ENCODE measurements around the gene TMEM164.

The TMEM164 gene

GRCh38 chrX:110004731-110005369, 1.9 kb downstream of the TMEM164 start:
- DNase-seq (ENCODE audit: insufficient read length, low spot score) = no peak
- FAIRE-seq = no peak
- TF ChIP-seq CTCF (IDR thresholded peaks at IDR 0.05; ENCODE audit: insufficient read depth, missing control alignments) = no peak

- DNase-seq (ENCODE audit: insufficient read length, low spot score) = no peak
- TF ChIP-seq CTCF (IDR thresholded peaks at IDR 0.05; ENCODE audit: insufficient read depth, missing control alignments) = no peak
- FAIRE-seq = no peak
These were observed 3.2 kb downstream of the TMEM164 start for GRCh38 chrX:110006161-110006560.

GRCh38 chrX:110006821-110007375, 4.0 kb downstream of the TMEM164 start:
- DNase-seq (ENCODE audit: insufficient read length, low spot score) (no peak), FAIRE-seq (no peak)
- no peak for TF ChIP-seq CTCF (IDR thresholded peaks at IDR 0.05; ENCODE audit: insufficient read depth, missing control alignments)

- no peak for TF ChIP-seq CTCF (IDR thresholded peaks at IDR 0.05; ENCODE audit: insufficient read depth, missing control alignments)
- DNase-seq (ENCODE audit: insufficient read length, low spot score) = no peak
- peak; percentile 38 for FAIRE-seq
These were observed 5.2 kb downstream of the TMEM164 start for GRCh38 chrX:110008011-110008635.

- FAIRE-seq (no peak), DNase-seq (ENCODE audit: insufficient read length, low spot score) (no peak)
- TF ChIP-seq CTCF (IDR thresholded peaks at IDR 0.05; ENCODE audit: insufficient read depth, missing control alignments) = no peak
These were observed 10.0 kb downstream of the TMEM164 start for GRCh38 chrX:110012818-110013485.

- no peak for TF ChIP-seq CTCF (IDR thresholded peaks at IDR 0.05; ENCODE audit: insufficient read depth, missing control alignments)
- FAIRE-seq (no peak), DNase-seq (ENCODE audit: insufficient read length, low spot score) (no peak)
These were observed 11.1 kb downstream of the TMEM164 start for GRCh38 chrX:110013968-110014367.
